ENCODE data around the gene ASF1A.

DNA sequence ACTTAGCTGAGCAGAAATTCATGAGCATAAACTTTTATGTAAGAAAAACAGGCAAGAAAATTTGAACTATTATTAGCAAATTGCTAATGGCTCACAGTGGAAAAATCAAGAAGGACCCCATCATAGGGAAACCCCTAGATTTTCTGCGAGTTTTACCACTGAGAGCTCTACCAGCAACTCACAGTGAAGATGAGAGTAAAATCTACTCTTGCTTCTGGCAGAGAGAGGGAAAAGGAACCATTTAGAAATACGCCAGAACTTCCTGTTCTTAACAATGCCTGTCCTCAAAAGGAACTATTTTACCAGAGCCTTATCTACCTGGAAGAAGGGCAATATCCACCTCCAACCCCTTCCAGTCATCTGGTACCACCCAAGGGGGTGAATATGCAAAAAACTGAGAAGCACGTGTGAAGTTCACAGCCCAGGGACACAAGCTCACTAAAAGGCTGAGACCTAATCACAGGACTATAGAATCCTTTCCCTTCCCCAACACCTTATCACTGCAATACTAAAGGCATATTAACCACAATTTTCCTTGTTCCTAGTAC is 34.4 kb upstream of the ASF1A start:
- no peak for TF ChIP-seq POLR2A (IDR thresholded peaks at IDR 0.05)
- TF ChIP-seq, protein P1, sequence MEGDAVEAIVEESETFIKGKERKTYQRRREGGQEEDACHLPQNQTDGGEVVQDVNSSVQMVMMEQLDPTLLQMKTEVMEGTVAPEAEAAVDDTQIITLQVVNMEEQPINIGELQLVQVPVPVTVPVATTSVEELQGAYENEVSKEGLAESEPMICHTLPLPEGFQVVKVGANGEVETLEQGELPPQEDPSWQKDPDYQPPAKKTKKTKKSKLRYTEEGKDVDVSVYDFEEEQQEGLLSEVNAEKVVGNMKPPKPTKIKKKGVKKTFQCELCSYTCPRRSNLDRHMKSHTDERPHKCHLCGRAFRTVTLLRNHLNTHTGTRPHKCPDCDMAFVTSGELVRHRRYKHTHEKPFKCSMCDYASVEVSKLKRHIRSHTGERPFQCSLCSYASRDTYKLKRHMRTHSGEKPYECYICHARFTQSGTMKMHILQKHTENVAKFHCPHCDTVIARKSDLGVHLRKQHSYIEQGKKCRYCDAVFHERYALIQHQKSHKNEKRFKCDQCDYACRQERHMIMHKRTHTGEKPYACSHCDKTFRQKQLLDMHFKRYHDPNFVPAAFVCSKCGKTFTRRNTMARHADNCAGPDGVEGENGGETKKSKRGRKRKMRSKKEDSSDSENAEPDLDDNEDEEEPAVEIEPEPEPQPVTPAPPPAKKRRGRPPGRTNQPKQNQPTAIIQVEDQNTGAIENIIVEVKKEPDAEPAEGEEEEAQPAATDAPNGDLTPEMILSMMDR (IDR thresholded peaks at IDR 0.05), result no peak

Measured in testis (tissue), 2 donors.